B cell (primary cell): Measurements from ENCODE around the gene FRMD4A.

ENCODE experiments used
- CTCF ChIP-seq: fragments of 200-600 bp; IDR thresholded peaks from one replicate; pipeline ENCODE4 v1.8.0; 2022; ENCODE audit warnings: antibody characterized with exemption, mild to moderate bottlenecking
- EZH2 ChIP-seq: IDR thresholded peaks from 2 replicates; pipeline ENCODE4 v1.6.1; 2012; ENCODE audit warnings: borderline replicate concordance, low read depth, mild to moderate bottlenecking, moderate library complexity, low read length; ENCODE audit not compliant: insufficient read depth, poor library complexity, severe bottlenecking

- no peak for TF ChIP-seq CTCF
- TF ChIP-seq EZH2 = no peak
Observed at GRCh38 chr10:13789448-13789829, 541.3 kb downstream of the FRMD4A start.
